MM.1S (cell line): Measurements from ENCODE around the gene CHST11.

Experiments
- DNase-seq: peaks from one replicate; pipeline ENCODE4 v3.0.0-alpha.2; 2015
- H2AFZ ChIP-seq: fragments of 300-600 bp; sonication (generic); 2 replicates; pipeline ENCODE4 v1.6.0; 2016; ENCODE audit warnings: antibody characterized with exemption, low read length
- H3F3A ChIP-seq: fragments of 300-600 bp; sonication (generic); 2 replicates; pipeline ENCODE4 v1.6.1; 2016; ENCODE audit warnings: mild to moderate bottlenecking, antibody characterized with exemption, low read length, moderate library complexity, mixed read lengths; ENCODE audit not compliant: insufficient read depth
- H3K27ac ChIP-seq: fragments of 300-600 bp; sonication (generic); 2 replicates; pipeline ENCODE4 v1.5.1; 2016; ENCODE audit warnings: mild to moderate bottlenecking, low read length
- H3K27me3 ChIP-seq: fragments of 300-600 bp; sonication (generic); replicated peaks from 2 replicates; pipeline ENCODE4 v1.6.0; 2016; ENCODE audit warnings: low read length; ENCODE audit not compliant: insufficient read depth
- H3K36me3 ChIP-seq: fragments of 300-600 bp; sonication (generic); replicated peaks from 2 replicates; pipeline ENCODE4 v1.6.1; 2016; ENCODE audit warnings: mild to moderate bottlenecking, low read length, mixed read lengths; ENCODE audit not compliant: insufficient read depth
- H3K4me1 ChIP-seq: fragments of 300-600 bp; sonication (generic); 2 replicates; pipeline ENCODE4 v1.6.1; 2016; ENCODE audit warnings: low read length, mixed read lengths
- H3K4me2 ChIP-seq: fragments of 300-600 bp; sonication (generic); 2 replicates; pipeline ENCODE4 v1.6.0; 2016; ENCODE audit warnings: low read depth, low read length
- H3K4me3 ChIP-seq: fragments of 300-600 bp; sonication (generic); 2 replicates; pipeline ENCODE4 v1.5.1; 2016; ENCODE audit warnings: low read length, mixed read lengths
- H3K79me2 ChIP-seq: fragments of 300-600 bp; sonication (generic); 2 replicates; pipeline ENCODE4 v1.6.1; 2016; ENCODE audit warnings: mixed run types, low read length, mixed read lengths
- H3K9ac ChIP-seq: fragments of 300-600 bp; sonication (generic); 2 replicates; pipeline ENCODE4 v1.6.1; 2016; ENCODE audit warnings: low read length, mixed read lengths
- H3K9me2 ChIP-seq: fragments of 300-600 bp; sonication (generic); replicated peaks from 2 replicates; pipeline ENCODE4 v1.6.1; 2016; ENCODE audit warnings: mild to moderate bottlenecking, low read length, mixed read lengths; ENCODE audit not compliant: insufficient read depth
- H3K9me3 ChIP-seq: fragments of 300-600 bp; sonication (generic); replicated peaks from 2 replicates; pipeline ENCODE4 v1.6.1; 2016; ENCODE audit warnings: mild to moderate bottlenecking, low read length, mixed read lengths; ENCODE audit not compliant: insufficient read depth
- H4K20me1 ChIP-seq: fragments of 300-600 bp; sonication (generic); 2 replicates; pipeline ENCODE4 v1.6.1; 2016; ENCODE audit warnings: mild to moderate bottlenecking, low read length, moderate library complexity, mixed read lengths; ENCODE audit not compliant: insufficient read depth
- CTCF ChIP-seq: fragments of 300-600 bp; sonication (generic); IDR thresholded peaks from 2 replicates; pipeline ENCODE4 v1.5.1; 2016; ENCODE audit warnings: antibody characterized with exemption, low read length, mixed read lengths
- EZH2 ChIP-seq: fragments of 300-600 bp; sonication (generic); optimal IDR thresholded peaks from 2 replicates; pipeline ENCODE3; 2017; ENCODE audit warnings: low read depth, mild to moderate bottlenecking, antibody characterized with exemption, low read length, mixed read lengths
- EZH2phosphoT487 ChIP-seq: fragments of 300-600 bp; sonication (generic); IDR thresholded peaks from 2 replicates; pipeline ENCODE4 v1.6.1; 2018; ENCODE audit warnings: antibody characterized with exemption, low read length

Gene CHST11

GRCh38 chr12:104565606-104566243 is 109.0 kb downstream of the CHST11 start:
- Histone ChIP-seq H3K79me2 (peaks cover 18% of the 10 kb centered on the region), H3K9me2 (no peaks in the 10 kb centered on the region), H3K4me2 (no peak overlapping the region), H4K20me1 (no peaks in the 10 kb centered on the region), H3K4me1 (peaks cover 3% of the 10 kb centered on the region; the same call in 1 of the 2 replicates), H3K9me3 (no peaks in the 10 kb centered on the region), H2AFZ (no peak overlapping the region), H3K9ac (no peak overlapping the region), H3K27me3 (no peaks in the 10 kb centered on the region), H3K4me3 (no peak overlapping the region), H3K36me3 (no peaks in the 10 kb centered on the region), H3F3A (no peaks in the 10 kb centered on the region), H3K27ac (no peak overlapping the region)
- TF ChIP-seq CTCF (no peak), EZH2phosphoT487 (no peak), EZH2 (no peak)
- no peak for DNase-seq

GRCh38 chr12:104566244-104566993 is 109.7 kb downstream of the CHST11 start:
- Histone ChIP-seq H3F3A (no peaks in the 10 kb centered on the region), H3K36me3 (no peaks in the 10 kb centered on the region), H3K9ac (no peak overlapping the region), H2AFZ (no peak overlapping the region), H3K4me2 (no peak overlapping the region), H3K79me2 (peaks cover 19% of the 10 kb centered on the region), H3K4me1 (peaks cover 3% of the 10 kb centered on the region; the same call in 1 of the 2 replicates), H3K9me2 (no peaks in the 10 kb centered on the region), H3K4me3 (no peak overlapping the region), H3K9me3 (no peaks in the 10 kb centered on the region), H4K20me1 (no peaks in the 10 kb centered on the region), H3K27ac (no peak overlapping the region), H3K27me3 (no peaks in the 10 kb centered on the region)
- no peak for DNase-seq
- TF ChIP-seq EZH2phosphoT487 (no peak), CTCF (no peak), EZH2 (no peak)

GRCh38 chr12:104567832-104568486 is 111.2 kb downstream of the CHST11 start:
- Histone ChIP-seq H3K4me2 (no peak overlapping the region), H3K27ac (no peak overlapping the region), H3K79me2 (peaks cover 17% of the 10 kb centered on the region), H3F3A (no peaks in the 10 kb centered on the region), H3K9me3 (no peaks in the 10 kb centered on the region), H3K36me3 (no peaks in the 10 kb centered on the region), H3K9me2 (no peaks in the 10 kb centered on the region), H4K20me1 (no peaks in the 10 kb centered on the region), H3K4me1 (peaks cover 3% of the 10 kb centered on the region; the same call in 1 of the 2 replicates), H3K9ac (no peak overlapping the region), H3K27me3 (no peaks in the 10 kb centered on the region), H2AFZ (no peak overlapping the region), H3K4me3 (no peak overlapping the region)
- no peak for DNase-seq
- TF ChIP-seq EZH2phosphoT487 (no peak), CTCF (no peak), EZH2 (no peak)
